IMR-90 (cell line): ENCODE measurements around the gene IFNG-AS1. TPM values are rescaled to one million over a fixed set of nuclear protein-coding genes. Genes with fewer than 3 reads are reported as not detected.

ENCODE experiments used
- ATAC-seq: fragments of 200-7000 bp; cut with Tn5 transposase; 2 replicates; pipeline ENCODE4 v1.9.1; 2020; ENCODE audit warnings: low read depth, mild to moderate bottlenecking, moderate library complexity
- BruUV-seq: library from RNA; stranded (reverse); fragments of 400-500 nt; replicated peaks from 2 replicates; lab custom pipeline; 2021; lab: Mats Ljungman, UMichigan
- CTCF ChIA-PET: fragments of 300-600 bp; formaldehyde crosslinking; extraction: SDS; loops from one replicate; lab custom pipeline; 2021; ENCODE audit warnings: antibody characterized with exemption; lab: Yijun Ruan, JAX
- POLR2A ChIA-PET: fragments of 300-600 bp; sonication (Branson Sonifier 250); formaldehyde crosslinking; loops from one replicate; lab custom pipeline; 2022; ENCODE audit warnings: antibody characterized with exemption; ENCODE audit not compliant: unreplicated experiment; lab: Charles Lee
- DNase-seq: peaks from one replicate; pipeline ENCODE4 v3.0.0; 2013
- H2AFZ ChIP-seq: replicated peaks from 2 replicates; pipeline ENCODE3; 2013; ENCODE audit warnings: low read length, mild to moderate bottlenecking; ENCODE audit not compliant: poor library complexity
- H2AK5ac ChIP-seq: 2 replicates; pipeline ENCODE4 v1.6.1; 2013; ENCODE audit warnings: low read depth, low read length, inconsistent platforms
- H2AK9ac ChIP-seq: replicated peaks from 2 replicates; pipeline ENCODE3; 2013; ENCODE audit warnings: mild to moderate bottlenecking, low read depth, low read length, moderate library complexity; ENCODE audit not compliant: poor library complexity
- H2BK120ac ChIP-seq: 2 replicates; pipeline ENCODE4 v1.6.1; 2013; ENCODE audit warnings: low read depth, low read length, inconsistent platforms
- H2BK15ac ChIP-seq: 3 replicates; pipeline ENCODE4 v1.6.1; 2013; ENCODE audit warnings: low read depth, low read length, inconsistent platforms
- H2BK20ac ChIP-seq: 2 replicates; pipeline ENCODE4 v1.6.1; 2013; ENCODE audit warnings: low read depth, mild to moderate bottlenecking, inconsistent platforms, low read length, moderate library complexity
- H2BK5ac ChIP-seq: 2 replicates; pipeline ENCODE4 v1.6.1; 2013; ENCODE audit warnings: mild to moderate bottlenecking, low read depth, low read length, inconsistent platforms; ENCODE audit not compliant: poor library complexity, severe bottlenecking
- H3K14ac ChIP-seq: replicated peaks from 2 replicates; pipeline ENCODE4 v1.6.1; 2013; ENCODE audit warnings: low read depth, low read length, inconsistent platforms
- H3K18ac ChIP-seq: 2 replicates; pipeline ENCODE4 v1.6.1; 2013; ENCODE audit warnings: low read depth, low read length, control low read depth
- H3K23ac ChIP-seq: 2 replicates; pipeline ENCODE4 v1.6.1; 2013; ENCODE audit warnings: low read depth, low read length, inconsistent platforms
- H3K27ac ChIP-seq: 2 replicates; pipeline ENCODE4 v1.5.1; 2013; ENCODE audit warnings: mild to moderate bottlenecking, control low read depth, low read length; ENCODE audit not compliant: insufficient read depth
- H3K27me3 ChIP-seq: 2 replicates; pipeline ENCODE4 v1.6.1; 2013; ENCODE audit warnings: low read length; ENCODE audit not compliant: control insufficient read depth, insufficient read depth
- H3K36me3 ChIP-seq: 2 replicates; pipeline ENCODE4 v1.6.1; 2013; ENCODE audit warnings: low read length, mixed read lengths; ENCODE audit not compliant: control insufficient read depth, insufficient read depth
- H3K4ac ChIP-seq: 2 replicates; pipeline ENCODE4 v1.6.1; 2013; ENCODE audit warnings: low read depth, low read length, inconsistent platforms
- H3K4me1 ChIP-seq: 2 replicates; pipeline ENCODE4 v1.6.1; 2013; ENCODE audit warnings: low read length, mixed read lengths; ENCODE audit not compliant: control insufficient read depth, insufficient read depth
- H3K4me2 ChIP-seq: 2 replicates; pipeline ENCODE4 v1.6.1; 2013; ENCODE audit warnings: low read depth, mild to moderate bottlenecking, control low read depth, low read length, moderate library complexity
- H3K4me3 ChIP-seq: 2 replicates; pipeline ENCODE4 v1.5.1; 2013; ENCODE audit warnings: low read depth, mild to moderate bottlenecking, control low read depth, low read length, moderate library complexity; ENCODE audit not compliant: insufficient read depth
- H3K56ac ChIP-seq: 2 replicates; pipeline ENCODE4 v1.6.1; 2013; ENCODE audit warnings: low read length, inconsistent platforms; ENCODE audit not compliant: insufficient read depth; ENCODE audit errors: extremely low read depth
- H3K79me1 ChIP-seq, 2 experiments: 2 replicates each; pipeline ENCODE4 v1.6.1; 2013; ENCODE audit warnings: low read length in 2 of 2, inconsistent platforms in 1 of 2, low read depth in 1 of 2
- H3K9ac ChIP-seq: 2 replicates; pipeline ENCODE4 v1.6.1; 2013; ENCODE audit warnings: low read depth, low read length, control low read depth
- H3K9me1 ChIP-seq: 2 replicates; pipeline ENCODE4 v1.6.1; 2013; ENCODE audit warnings: low read length, inconsistent platforms; ENCODE audit not compliant: insufficient read depth
- H3K9me3 ChIP-seq: 2 replicates; pipeline ENCODE4 v1.6.1; 2013; ENCODE audit warnings: low read length; ENCODE audit not compliant: control insufficient read depth, insufficient read depth
- H4K20me1 ChIP-seq: 2 replicates; pipeline ENCODE4 v1.6.1; 2013; ENCODE audit warnings: low read length, inconsistent platforms; ENCODE audit not compliant: insufficient read depth
- H4K5ac ChIP-seq: 2 replicates; pipeline ENCODE4 v1.6.1; 2013; ENCODE audit warnings: mild to moderate bottlenecking, low read depth, low read length, control low read depth
- H4K8ac ChIP-seq, 2 experiments: 2 replicates each; pipeline ENCODE4 v1.6.1; 2013; ENCODE audit warnings: low read depth in 2 of 2, low read length in 2 of 2, control low read depth in 1 of 2, inconsistent platforms in 1 of 2
- H4K91ac ChIP-seq: 2 replicates; pipeline ENCODE4 v1.6.1; 2013; ENCODE audit warnings: low read depth, low read length, inconsistent platforms; ENCODE audit not compliant: insufficient read depth
- BHLHE40 ChIP-seq: fragments of 150-350 bp; IDR thresholded peaks from 2 replicates; pipeline ENCODE4 v1.6.1; 2016; ENCODE audit warnings: mild to moderate bottlenecking, low read depth, low read length
- CEBPB ChIP-seq: IDR thresholded peaks from 2 replicates; pipeline ENCODE4 v1.6.1; 2012; ENCODE audit warnings: low read depth, low read length, improper control_type of control experiment
- CTCF ChIP-seq: conservative IDR thresholded peaks from 2 replicates; pipeline ENCODE4 v1.5.1; 2012; ENCODE audit warnings: mild to moderate bottlenecking, low read depth, low read length, improper control_type of control experiment
- ELK1 ChIP-seq: fragments of 150-350 bp; IDR thresholded peaks from 2 replicates; pipeline ENCODE4 v1.6.1; 2016; ENCODE audit warnings: low read depth, mild to moderate bottlenecking, low read length, moderate library complexity, borderline replicate concordance
- MAFK ChIP-seq: IDR thresholded peaks from 2 replicates; pipeline ENCODE4 v1.6.1; 2012; ENCODE audit warnings: low read depth, low read length, improper control_type of control experiment
- MAZ ChIP-seq: IDR thresholded peaks from 2 replicates; pipeline ENCODE4 v1.6.1; 2012; ENCODE audit warnings: low read depth, mild to moderate bottlenecking, low read length, improper control_type of control experiment, moderate library complexity, borderline replicate concordance
- MXI1 ChIP-seq: IDR thresholded peaks from 2 replicates; pipeline ENCODE4 v1.6.1; 2012; ENCODE audit warnings: low read depth, mild to moderate bottlenecking, low read length, moderate library complexity, borderline replicate concordance
- NFE2L2 ChIP-seq: fragments of 150-350 bp; IDR thresholded peaks from 2 replicates; pipeline ENCODE4 v1.6.1; 2016; ENCODE audit warnings: low read depth, mild to moderate bottlenecking, low read length
- RAD21 ChIP-seq: IDR thresholded peaks from 2 replicates; pipeline ENCODE4 v1.6.1; 2012; ENCODE audit warnings: low read length, improper control_type of control experiment
- RFX5 ChIP-seq: IDR thresholded peaks from 2 replicates; pipeline ENCODE4 v1.8.0; 2012; ENCODE audit warnings: low read depth, mild to moderate bottlenecking, low read length, moderate library complexity
- SMC3 ChIP-seq: fragments of 150-350 bp; IDR thresholded peaks from 2 replicates; pipeline ENCODE4 v1.6.1; 2016; ENCODE audit warnings: low read depth, mild to moderate bottlenecking, antibody characterized with exemption, low read length, moderate library complexity
- dilution Hi-C: fragments of 300-500 bp; cut with HindIII; formaldehyde crosslinking; loops from one replicate; pipeline ENCODE4 v1.14.3; 2018; ENCODE audit warnings: low sequenced_read_pairs; ENCODE audit not compliant: unreplicated experiment
- in situ Hi-C: fragments of 300-500 bp; cut with MboI; formaldehyde crosslinking; loops from 3 replicates; pipeline ENCODE4 v1.14.3; 2019; ENCODE audit warnings: low sequenced_read_pairs, inconsistent platforms, mixed read lengths
- intact Hi-C: fragments of 100-400 bp; cut with micrococcal nuclease; formaldehyde crosslinking; loops from 2 replicates; pipeline ENCODE4 v1.10.0; 2022
- polyA plus RNA-seq, 3 experiments: library from polyadenylated mRNA; depleted of rRNA; stranded (reverse); fragments of >200 nt; gene quantifications; 2 replicates each; pipeline ENCODE4 v1.2.3, GENCODE V29; 2012; ENCODE audit warnings: low replicate concordance in 1 of 3
- total RNA-seq: library from RNA; depleted of rRNA; stranded (reverse); fragments of >200 nt; gene quantifications from 2 replicates; pipeline ENCODE4 v1.2.3, GENCODE V29; 2012

The IFNG-AS1 gene
- total and polyA plus RNA-seq, 2 of the 4 experiments (the other 2 are of a cell fraction): not detected

GRCh38 chr12:67998379-67998778 is 9.1 kb downstream of the IFNG-AS1 start:
- no peak for TF ChIP-seq SMC3
- no peak for TF ChIP-seq RFX5
- TF ChIP-seq MAFK: no peak
- TF ChIP-seq MAZ: no peak
- no peak for TF ChIP-seq CEBPB
- TF ChIP-seq RAD21: no peak
- TF ChIP-seq CTCF: no peak
- no peak for TF ChIP-seq MXI1
- TF ChIP-seq BHLHE40: no peak
- TF ChIP-seq ELK1: no peak
- TF ChIP-seq NFE2L2: no peak
- Histone ChIP-seq H3K23ac (no peak overlapping the region), H2AK9ac (no peak overlapping the region), H4K5ac (no peak overlapping the region), H3K9ac (no peak overlapping the region), H3K18ac (no peak overlapping the region), H2AK5ac (no peak overlapping the region), H3K4me1 (no peaks in the 10 kb centered on the region), H3K4me3 (no peak overlapping the region), H3K27ac (no peak overlapping the region), H2AFZ (no peak overlapping the region), H3K9me1 (no peaks in the 10 kb centered on the region), H3K4ac (no peak overlapping the region), H3K4me2 (no peak overlapping the region), H3K14ac (no peak overlapping the region), H4K8ac (no peak overlapping the region), H4K91ac (no peak overlapping the region), H2BK5ac (no peak overlapping the region), H2BK15ac (no peak overlapping the region), H3K56ac (no peak overlapping the region), H3K79me1 (no peaks in the 10 kb centered on the region), H2BK120ac (no peak overlapping the region), H3K36me3 (no peaks in the 10 kb centered on the region), H4K20me1 (no peaks in the 10 kb centered on the region), H3K9me3 (no peaks in the 10 kb centered on the region), H2BK20ac (no peak overlapping the region), H3K27me3 (no peaks in the 10 kb centered on the region; the same call in 1 of the 2 replicates)
- ATAC-seq (no peak), DNase-seq (no peak)
- intact Hi-C loops (no loop called here), in situ Hi-C loops (no loop called here), dilution Hi-C loops (no loop called here)
- no TSS peak for BruUV-seq
- CTCF ChIA-PET: no interaction called here
- POLR2A ChIA-PET: no interaction called here
